NCI-H2171 treated with DMSO at 0.1 percent for 48 hours (cell line): ENCODE results near the gene TIPIN.
"Not testable (repeated sequence)": the region's sequence is repeated elsewhere in the genome, so short reads cannot be mapped to it uniquely, and the experiment has no call there.

Experiments used
- DNase-seq: peaks from one replicate; lab custom pipeline; 2025; lab: John Stamatoyannopoulos, UW

Gene TIPIN

GRCh38 chr15:66386204-66387123 lies 30.0 kb upstream of the TIPIN start, which contains the start of gene MAP2K1:
Gene MAP2K1 (plus strand): TSS chr15:66386912. CDS start chr15:66387348, 436 bp downstream.
- DNase-seq, result peak; percentile 96

GRCh38 chr15:66381376-66381775 lies 24.9 kb upstream of the TIPIN start:
- DNase-seq, result not testable (repeated sequence)

- DNase-seq, result no peak
Measured at GRCh38 chr15:66378814-66379430, 22.4 kb upstream of the TIPIN start.

GRCh38 chr15:66374179-66374578 lies 17.7 kb upstream of the TIPIN start:
- no peak for DNase-seq

- no peak for DNase-seq
Measured at GRCh38 chr15:66369773-66370651, 13.5 kb upstream of the TIPIN start.

- DNase-seq, result no peak
Measured at GRCh38 chr15:66364944-66365528, 8.6 kb upstream of the TIPIN start.

- DNase-seq, result no peak
Measured at GRCh38 chr15:66362776-66363175, 6.3 kb upstream of the TIPIN start.

GRCh38 chr15:66361745-66362460 lies 5.4 kb upstream of the TIPIN start:
- DNase-seq, result not testable (repeated sequence)

GRCh38 chr15:66359740-66360139 lies 3.3 kb upstream of the TIPIN start:
- no peak for DNase-seq

- no peak for DNase-seq
Measured at GRCh38 chr15:66356077-66356358, 467 bp downstream of the TIPIN start.

- not testable (repeated sequence) for DNase-seq
Measured at GRCh38 chr15:66348530-66348929, 8.0 kb downstream of the TIPIN start.

GRCh38 chr15:66328771-66329170 lies 27.7 kb downstream of the TIPIN start:
- DNase-seq, result no peak

- no peak for DNase-seq
Measured at GRCh38 chr15:66327736-66328135, 28.7 kb downstream of the TIPIN start.

GRCh38 chr15:66326051-66326450 lies 30.4 kb downstream of the TIPIN start:
- DNase-seq, result no peak

- no peak for DNase-seq
Measured at GRCh38 chr15:66323312-66323928, 33.1 kb downstream of the TIPIN start.

GRCh38 chr15:66312144-66312543 lies 44.3 kb downstream of the TIPIN start:
- no peak for DNase-seq

GRCh38 chr15:66310786-66311185 lies 45.7 kb downstream of the TIPIN start:
- DNase-seq, result no peak

GRCh38 chr15:66309828-66310227 lies 46.7 kb downstream of the TIPIN start:
- DNase-seq, result no peak

GRCh38 chr15:66308531-66308930 lies 48.0 kb downstream of the TIPIN start:
- DNase-seq, result no peak

GRCh38 chr15:66306381-66306780 lies 50.1 kb downstream of the TIPIN start:
- no peak for DNase-seq

- not testable (repeated sequence) for DNase-seq
Measured at GRCh38 chr15:66304425-66304824, 52.1 kb downstream of the TIPIN start.
